Dermis microvascular lymphatic vessel endothelial cell (primary cell): Measurements from ENCODE around the gene CPLANE2. TPM values are rescaled to one million over a fixed set of nuclear protein-coding genes. Genes with fewer than 3 reads are reported as not detected.
"Not testable (repeated sequence)": the region's sequence is repeated elsewhere in the genome, so short reads cannot be mapped to it uniquely, and the experiment has no call there.

Experiments used
- DNase-seq, 2 donors: peaks; one replicate each; pipeline versions ENCODE4 v3.0.0 to v3.0.0-alpha.2; 2010; ENCODE audit warnings: low read depth in 2 of 2
- total RNA-seq: library from RNA; depleted of rRNA; stranded (reverse); fragments of >200 nt; gene quantifications from 2 replicates; pipeline ENCODE4 v1.2.1, GENCODE V29; 2014

The CPLANE2 gene
- total RNA-seq, 1 donor from 2014 or later, result 6.7 TPM

GRCh38 chr1:16231331-16232315 lies 5.4 kb downstream of the CPLANE2 start:
- no peak for DNase-seq

GRCh38 chr1:16230744-16231143 lies 6.2 kb downstream of the CPLANE2 start:
- DNase-seq, result no peak

GRCh38 chr1:16229976-16230740 lies 6.8 kb downstream of the CPLANE2 start:
- no peak for DNase-seq

GRCh38 chr1:16226490-16227179 lies 10.3 kb downstream of the CPLANE2 start:
- no peak for DNase-seq

GRCh38 chr1:16226129-16226489 lies 10.9 kb downstream of the CPLANE2 start:
- DNase-seq, result no peak

- DNase-seq, result no peak
Measured at GRCh38 chr1:16224472-16224871, 12.5 kb downstream of the CPLANE2 start.

GRCh38 chr1:16222716-16223115 lies 14.3 kb downstream of the CPLANE2 start:
- not testable (repeated sequence) for DNase-seq

GRCh38 chr1:16221499-16221898 lies 15.5 kb downstream of the CPLANE2 start:
- no peak for DNase-seq

GRCh38 chr1:16219968-16220500 lies 16.9 kb downstream of the CPLANE2 start:
- no peak for DNase-seq

- DNase-seq, result no peak
Measured at GRCh38 chr1:16218674-16219071, 18.3 kb downstream of the CPLANE2 start.

GRCh38 chr1:16218014-16218673 lies 18.8 kb downstream of the CPLANE2 start:
- no peak for DNase-seq

- peak; percentile 91 to 98 for DNase-seq
Measured at GRCh38 chr1:16217061-16217785, 19.8 kb downstream of the CPLANE2 start.

- DNase-seq, result peak; percentile 85 to 94
Measured at GRCh38 chr1:16215882-16216753, 20.9 kb downstream of the CPLANE2 start.

GRCh38 chr1:16215240-16215639 lies 21.7 kb downstream of the CPLANE2 start:
- DNase-seq, result not testable (repeated sequence)

GRCh38 chr1:16213544-16213943 lies 23.4 kb downstream of the CPLANE2 start:
- DNase-seq, result not testable (repeated sequence)

- no peak for DNase-seq
Measured at GRCh38 chr1:16213013-16213412, 24.0 kb downstream of the CPLANE2 start.

GRCh38 chr1:16212251-16212961 lies 24.6 kb downstream of the CPLANE2 start, which contains the start of gene ARHGEF19:
TSS of gene ARHGEF19 (minus strand) at chr1:16212652. CDS start at chr1:16209054, 3,598 bp downstream.
- no peak for DNase-seq

GRCh38 chr1:16211824-16212223 lies 25.2 kb downstream of the CPLANE2 start:
- DNase-seq, result no peak

GRCh38 chr1:16210581-16210980 lies 26.4 kb downstream of the CPLANE2 start:
- DNase-seq, result no peak
